Nucleus accumbens (tissue), 56 donors: Measurements from ENCODE around the gene ASIC2.

Experiments
- DNase-seq, 56 donors: peaks; one replicate each; lab custom pipeline; 2025; lab: John Stamatoyannopoulos, UW

The ASIC2 gene

DNA sequence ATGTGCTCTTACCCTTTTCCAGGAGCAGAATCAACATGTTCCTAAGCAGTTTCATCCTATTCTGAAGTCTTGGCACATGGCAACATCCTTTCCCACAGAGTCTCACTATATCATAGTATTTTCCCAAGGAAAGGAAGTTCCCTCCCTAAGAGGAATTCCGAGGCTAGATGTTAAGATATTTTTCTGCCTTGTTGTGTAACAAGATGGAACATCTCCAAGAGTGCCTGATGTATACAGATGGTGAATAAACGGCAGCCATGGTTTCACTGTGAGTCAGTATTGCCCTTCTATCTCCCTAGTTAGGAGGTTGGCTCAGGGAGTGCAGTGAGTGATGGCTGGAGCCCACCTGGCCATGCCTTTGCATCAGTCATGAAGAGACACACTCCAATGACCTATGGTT lies 253.2 kb downstream of the ASIC2 start:
- DNase-seq, result no peak

DNA sequence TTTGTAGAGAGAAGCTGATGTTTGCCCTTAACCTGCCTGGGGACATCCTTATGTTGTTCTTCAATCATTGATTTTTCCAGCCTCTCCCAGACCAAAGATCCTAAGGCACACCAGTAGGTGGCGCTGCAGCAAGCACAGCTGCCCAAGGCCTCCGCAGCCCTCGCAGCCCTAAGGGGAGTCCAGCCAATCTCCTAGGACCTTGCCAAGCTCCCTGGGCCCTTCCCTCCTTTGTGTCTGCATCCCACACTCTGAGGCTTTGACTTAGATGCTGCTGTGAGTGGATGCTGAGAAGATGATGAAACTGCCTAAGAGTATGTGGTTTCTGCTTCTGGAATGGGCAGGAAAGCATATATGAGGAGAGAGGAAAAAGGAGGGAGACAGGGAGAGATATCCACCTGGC lies 254.4 kb downstream of the ASIC2 start:
- peak in 17 of 56 donors; percentile 1 to 54 (median 12) for DNase-seq

DNA sequence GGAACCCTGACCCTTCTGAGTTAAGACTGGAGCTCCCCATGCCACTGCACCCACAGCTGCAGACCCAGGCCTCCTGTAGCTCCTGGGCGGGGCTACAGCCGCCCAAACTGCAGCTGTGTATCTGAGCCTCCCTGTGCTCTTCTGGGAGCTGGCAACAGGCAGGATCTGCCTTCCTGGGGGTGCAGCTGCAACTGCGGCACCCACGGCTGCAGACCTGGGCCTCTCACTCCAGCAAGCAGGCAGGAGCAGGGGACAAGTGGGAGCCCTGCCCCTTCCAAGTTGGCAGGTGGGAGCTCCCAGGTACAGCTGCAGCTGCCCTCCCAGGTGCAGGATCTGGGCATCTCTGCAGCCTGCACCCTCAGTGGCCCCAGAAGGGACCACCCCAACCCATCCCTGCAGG lies 259.9 kb downstream of the ASIC2 start:
- DNase-seq, result no peak

DNA sequence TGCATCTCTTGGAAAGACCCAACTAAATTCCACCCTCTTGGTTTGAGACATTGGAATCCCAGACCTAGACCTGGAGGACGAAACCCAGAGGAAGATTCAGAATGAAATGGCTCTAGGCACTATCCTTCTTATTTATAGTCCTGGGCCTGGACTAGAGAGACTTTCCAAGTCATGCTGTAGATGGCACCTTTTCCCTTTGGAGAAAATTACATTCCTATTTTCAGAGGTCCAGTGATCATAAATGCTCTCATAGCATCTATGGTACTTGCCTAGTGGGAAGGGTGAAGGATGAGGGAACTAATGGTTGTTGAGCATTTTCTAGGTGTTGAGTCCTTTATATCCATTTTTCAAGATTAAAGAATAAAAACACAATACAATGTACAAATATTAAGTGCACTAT lies 264.3 kb downstream of the ASIC2 start:
- DNase-seq, result no peak

DNA sequence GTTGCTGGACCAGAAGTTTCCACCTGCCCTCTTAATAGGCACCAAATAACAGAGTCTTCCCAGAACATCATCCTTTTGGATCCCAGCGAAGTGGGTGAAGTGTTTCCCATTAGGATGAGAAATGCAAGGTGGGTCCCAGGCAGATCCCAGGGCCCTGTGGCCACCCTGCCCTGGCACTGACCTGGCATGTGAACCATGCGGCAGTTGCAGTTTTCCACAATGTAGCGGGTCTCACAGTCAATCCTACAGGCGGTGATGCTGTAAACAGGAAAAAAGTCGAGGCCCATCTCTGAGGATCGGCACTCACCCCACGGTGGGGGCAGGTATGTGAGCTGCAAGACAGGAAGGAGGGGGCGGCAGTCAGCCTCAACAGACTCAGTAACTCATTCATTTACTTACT lies 265.0 kb downstream of the ASIC2 start:
- DNase-seq, result no peak

DNA sequence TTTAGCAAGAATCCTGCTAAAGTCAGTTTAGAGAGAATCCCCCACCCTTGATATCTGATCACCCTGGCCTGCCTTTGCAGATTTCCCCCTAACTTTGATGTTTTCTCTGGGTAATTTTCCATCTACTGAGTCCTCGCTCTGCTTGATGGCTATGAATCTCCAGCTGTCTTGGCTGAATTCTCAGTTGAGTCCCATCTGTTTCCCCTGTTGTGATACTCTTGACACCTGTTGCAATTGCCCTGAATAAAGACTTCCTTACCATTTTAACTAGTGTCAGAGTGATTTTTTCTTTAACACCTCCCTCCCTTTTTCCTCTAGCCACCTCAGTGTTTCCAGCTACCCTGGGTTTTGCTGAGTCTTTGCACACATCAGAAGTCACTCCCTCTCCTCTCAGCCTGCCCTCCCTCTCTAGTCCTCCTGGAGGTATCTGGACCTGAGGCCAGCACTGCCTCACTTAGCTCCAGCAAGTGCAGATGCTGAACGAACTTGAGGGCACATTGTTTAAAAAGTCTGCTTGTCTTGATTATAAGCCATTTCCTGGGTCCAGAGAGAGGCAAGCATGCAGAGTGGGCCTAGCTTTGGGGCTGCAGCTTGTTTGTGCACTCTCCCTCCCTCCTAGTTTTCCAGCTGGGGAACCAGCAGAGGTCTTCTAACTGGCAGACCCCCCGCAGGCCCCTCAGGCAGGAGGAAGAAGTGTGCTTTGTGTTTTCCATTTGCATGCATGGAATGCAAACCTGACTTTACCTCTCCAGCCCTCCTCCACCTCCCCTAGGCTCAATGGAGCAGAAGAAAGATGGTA lies 268.2 kb downstream of the ASIC2 start:
- no peak for DNase-seq

DNA sequence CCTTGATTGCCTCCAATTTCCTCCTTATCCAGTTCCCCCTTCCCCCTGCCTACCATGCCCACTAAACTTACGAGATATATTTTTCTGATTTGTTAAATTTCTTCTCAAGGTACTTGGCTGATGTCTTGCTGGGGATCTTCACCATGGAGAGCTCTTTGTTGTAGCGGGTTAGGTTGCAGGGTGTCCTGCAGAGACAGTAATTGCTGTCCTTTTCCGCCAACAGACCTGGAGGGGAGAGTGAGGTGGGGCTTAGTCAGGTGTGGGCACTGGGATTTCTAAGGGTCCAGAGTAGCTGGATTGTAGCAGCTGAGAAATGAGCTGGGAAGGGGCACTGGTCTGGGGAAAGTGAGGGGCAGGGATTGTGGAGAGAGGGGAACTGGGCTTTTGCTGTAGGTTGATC lies 269.3 kb downstream of the ASIC2 start:
- DNase-seq, result no peak

DNA sequence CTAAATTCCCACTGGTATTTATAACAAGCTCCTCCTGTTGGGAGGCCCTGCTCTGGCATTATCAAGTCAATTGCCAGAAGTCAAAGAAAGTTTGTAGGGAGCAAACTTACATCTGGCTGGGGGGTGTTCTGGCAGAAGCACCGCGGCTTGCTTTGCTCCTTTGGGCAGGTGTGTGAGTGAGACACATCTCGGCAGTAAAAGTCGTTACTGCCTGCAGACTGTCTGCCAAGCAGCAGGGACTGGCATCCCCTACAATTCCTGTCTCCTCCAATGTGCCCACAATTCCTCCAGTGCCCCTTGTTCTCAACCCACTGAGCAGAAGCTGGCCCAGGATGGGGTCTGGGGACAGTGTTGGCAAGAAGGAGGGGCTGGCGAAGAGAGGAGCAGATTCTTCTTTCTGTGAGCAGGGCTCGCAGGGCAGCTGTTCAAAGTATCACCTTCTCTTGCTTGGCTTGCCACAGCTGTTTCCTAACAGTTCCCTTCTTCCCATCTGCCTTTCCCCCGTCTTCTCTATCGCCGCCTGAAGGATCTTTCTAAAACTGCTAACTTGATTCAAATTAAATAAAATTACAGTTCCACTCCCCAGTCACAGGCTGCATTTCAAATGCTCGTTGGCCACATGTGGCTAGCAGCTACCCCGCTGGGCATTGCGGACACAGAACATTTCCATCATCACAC lies 271.2 kb downstream of the ASIC2 start:
- DNase-seq, result no peak

DNA sequence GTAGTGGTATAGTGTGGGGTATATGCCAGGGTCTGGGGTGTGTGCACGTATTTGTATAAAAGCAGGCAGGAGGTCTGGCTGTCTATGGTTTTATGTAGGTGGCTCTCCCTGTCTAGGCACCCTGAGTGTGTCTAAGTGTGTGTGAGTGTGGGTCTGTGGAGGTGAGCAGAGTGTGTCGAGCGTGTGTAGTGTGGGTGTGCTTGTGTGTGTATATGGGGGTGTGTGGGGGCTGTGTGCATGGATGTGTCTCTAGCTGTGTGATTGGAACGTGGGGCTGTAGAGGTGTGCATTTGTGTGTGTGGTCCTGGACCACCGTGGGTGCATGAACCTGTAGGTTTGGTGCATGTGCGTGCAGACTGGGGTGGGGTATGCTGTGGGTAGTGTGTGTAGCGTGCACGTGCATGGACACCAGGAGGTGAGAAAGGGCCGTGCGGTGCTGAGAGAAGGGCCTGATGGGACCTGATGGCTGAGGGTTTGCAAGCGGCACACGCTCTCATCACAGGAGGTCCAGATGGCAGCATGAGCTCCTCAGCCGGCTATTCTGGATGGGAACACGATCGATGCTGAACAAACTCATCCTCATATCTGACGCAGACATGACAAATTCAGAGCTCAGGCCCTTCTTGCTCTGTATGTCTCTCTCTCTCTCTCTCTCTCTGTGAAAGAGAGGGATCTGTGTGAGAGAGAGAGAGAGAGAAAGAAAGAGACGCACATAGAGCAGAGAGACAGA lies 273.8 kb downstream of the ASIC2 start:
- no peak for DNase-seq

DNA sequence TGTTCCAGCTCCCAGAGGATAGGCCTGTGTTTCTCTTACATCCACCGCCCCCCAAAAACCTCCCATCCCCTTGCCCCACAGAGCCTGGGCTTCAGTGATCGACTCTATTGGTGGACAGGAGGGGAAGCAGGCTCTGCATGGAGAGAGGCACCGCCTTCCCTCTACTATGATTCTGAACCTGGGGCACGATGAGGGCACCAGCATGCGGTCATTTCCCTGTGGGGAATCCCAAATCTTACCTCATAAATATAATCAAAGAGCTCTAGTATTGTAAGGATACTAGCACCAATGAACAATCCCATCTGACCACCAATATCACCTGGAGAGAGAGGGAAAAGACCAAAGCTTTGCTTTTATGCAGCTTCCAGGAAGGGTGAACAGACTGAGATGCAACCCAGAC lies 275.7 kb downstream of the ASIC2 start:
- no peak for DNase-seq

DNA sequence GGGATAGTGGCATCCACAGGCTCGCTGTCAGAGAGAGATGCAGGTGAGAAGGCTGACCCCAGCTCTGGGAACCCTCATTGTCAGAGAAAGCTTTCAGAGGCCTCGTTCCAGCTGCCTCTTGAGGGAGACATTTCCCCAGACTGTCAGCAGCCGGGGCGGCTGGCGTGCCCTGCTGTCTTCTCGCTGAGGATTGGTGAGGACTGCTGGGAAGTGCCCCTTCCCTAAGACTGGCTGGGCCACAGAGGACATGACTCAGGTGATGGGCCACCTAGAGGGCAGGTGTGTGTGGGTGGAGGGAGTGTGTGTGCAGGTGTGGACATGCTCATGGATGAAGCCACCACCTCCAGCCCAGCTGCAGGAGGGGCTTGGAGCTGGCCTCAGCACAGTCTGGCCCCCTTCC lies 276.2 kb downstream of the ASIC2 start:
- no peak for DNase-seq

DNA sequence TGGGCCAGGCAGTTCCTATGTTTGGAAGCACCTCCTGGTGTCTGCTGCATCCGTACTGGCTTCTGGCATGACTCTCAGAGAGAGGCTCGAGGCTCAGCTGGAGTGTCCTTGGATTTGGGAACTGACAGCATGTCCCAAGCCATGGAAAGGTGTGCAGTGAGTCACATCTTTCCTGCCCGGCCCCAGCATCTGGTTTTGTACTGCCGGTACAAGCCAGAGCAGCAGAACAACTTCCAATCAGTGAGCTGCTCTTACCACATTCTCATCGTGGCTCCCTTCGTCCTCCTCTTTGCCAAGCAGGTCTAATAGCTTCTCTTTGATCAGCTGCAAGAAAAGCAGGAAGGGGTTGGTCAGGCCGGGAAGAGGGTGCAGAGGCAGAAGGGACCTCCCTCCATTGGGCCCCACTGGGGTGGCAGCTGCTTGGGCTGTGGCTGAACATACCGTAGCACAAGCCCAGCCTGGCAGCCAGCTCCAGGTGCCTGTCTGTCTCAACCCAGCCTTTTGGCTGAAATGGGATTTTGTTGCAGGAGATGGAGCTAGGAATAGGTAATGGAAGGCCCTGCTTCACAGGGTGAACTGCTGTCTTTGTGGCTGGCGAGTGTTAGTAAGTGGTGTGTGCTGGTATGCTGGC lies 277.3 kb downstream of the ASIC2 start:
- DNase-seq, result no peak

DNA sequence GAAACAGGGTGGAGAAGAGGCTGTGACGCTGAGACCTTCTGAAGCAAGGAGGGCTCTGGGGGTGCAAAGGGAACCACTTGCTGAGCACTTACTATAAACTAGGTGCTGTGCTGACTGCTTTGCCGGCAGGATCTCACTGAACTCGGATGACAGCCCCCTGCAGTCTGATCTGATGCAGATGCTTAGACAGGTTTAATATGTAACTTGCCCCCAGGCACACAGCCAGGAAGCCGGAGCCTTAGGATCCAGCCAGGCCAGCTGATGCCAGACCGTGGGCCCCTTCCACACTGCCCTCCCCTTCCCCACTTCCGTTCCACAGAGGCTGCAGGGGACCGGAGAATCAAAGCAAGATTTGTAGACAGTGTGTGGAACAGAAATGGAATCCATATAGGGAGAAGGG lies 278.3 kb downstream of the ASIC2 start:
- DNase-seq, result no peak

DNA sequence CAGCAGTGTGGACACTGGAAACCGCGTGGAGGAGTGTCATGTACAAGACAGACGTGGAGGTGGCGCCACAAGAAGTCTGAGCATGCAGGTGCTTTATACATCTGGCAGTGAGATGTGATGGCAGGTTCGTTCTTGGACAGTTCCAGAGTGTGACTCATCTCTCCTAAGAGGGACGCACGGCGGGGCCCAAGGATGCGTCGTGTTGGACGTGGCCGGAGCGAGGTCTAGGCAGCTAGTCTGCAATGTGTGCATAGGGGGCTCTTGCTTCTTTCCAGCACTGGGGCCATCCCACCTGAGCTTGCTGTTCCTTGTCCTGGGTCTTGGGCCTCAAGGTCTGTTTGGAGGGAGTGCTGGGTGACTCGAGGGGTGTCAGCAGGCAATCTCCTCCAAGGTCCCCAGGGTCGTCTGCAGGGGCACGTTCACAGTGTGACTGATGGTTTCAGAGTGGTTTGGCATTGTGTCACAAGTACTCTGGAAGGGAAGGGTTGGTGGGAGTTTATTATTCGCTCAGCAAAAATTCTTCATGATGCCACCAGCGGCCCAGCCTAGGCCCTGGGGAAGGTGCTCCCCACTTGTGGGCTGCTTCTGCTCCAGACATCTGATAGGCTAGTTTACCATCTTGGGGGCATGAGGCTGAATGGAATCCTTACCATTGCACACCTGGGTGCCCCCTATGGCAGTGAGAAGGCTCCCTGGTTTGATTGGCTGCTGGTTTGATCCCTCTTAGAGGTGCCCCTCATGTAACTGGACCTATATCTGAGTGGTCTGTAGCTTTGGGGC lies 279.3 kb downstream of the ASIC2 start:
- DNase-seq, result no peak

DNA sequence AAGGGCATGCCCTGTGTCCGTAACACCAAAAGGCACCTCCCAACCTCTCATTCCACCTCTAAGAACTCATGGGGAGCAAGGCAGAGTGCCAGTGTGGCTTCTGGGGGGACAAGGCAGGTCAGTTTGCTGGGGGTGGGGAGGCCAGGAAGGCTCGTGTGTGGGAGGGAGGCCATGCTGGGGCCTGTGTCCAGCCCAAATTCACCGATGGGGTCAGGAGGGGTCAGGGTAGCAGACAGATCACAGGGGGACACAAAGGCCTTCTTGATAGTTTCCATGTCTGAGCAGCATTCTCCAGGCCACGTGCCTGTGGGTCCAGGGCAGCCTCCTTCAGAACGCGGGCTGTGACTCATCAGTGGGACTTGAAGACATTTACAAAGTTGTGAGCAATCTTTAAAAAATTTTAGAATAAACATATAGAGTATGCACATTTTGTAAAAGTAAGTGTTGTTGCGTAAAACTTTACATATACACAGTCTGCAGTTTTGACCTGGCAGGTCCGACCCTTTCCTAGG lies 280.5 kb downstream of the ASIC2 start:
- no peak for DNase-seq

DNA sequence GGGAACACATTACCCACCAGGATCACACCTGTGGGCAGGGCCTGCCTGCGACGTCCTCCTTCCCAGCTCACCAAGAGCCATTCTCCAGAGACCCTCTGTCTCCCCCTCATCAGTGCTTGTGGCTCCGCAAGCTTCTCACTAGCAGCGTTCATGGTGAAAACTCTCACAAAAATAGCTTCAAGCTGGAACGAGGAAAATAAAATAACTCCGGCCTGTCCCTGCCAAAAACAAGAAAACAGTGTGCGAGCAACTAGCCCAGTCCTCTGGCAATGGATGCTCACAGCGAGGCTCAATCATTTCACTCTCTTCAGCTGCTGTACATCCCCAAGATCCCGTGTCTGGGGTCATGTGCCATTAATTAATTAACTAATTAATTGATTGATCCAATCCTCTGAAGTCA lies 283.5 kb downstream of the ASIC2 start:
- DNase-seq, result no peak

DNA sequence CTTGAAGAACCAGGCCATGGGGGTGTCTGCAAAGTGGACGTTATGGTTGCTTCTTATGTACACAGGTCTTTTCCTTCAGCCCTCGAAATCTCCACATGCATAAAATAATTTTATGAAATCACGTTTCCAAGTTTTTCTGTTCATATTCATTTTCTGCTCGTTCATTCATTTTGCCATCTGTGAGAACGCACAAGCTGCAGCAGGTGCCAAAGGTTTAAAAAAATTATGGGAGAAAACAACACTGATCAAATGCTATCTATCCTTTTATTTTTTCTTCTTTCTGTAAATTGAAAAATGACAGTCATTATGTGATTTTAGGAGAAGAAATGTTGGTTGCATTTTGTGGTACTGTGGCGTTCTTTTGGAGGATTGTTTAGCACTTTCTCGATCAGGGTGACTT lies 285.9 kb downstream of the ASIC2 start:
- DNase-seq, result no peak

DNA sequence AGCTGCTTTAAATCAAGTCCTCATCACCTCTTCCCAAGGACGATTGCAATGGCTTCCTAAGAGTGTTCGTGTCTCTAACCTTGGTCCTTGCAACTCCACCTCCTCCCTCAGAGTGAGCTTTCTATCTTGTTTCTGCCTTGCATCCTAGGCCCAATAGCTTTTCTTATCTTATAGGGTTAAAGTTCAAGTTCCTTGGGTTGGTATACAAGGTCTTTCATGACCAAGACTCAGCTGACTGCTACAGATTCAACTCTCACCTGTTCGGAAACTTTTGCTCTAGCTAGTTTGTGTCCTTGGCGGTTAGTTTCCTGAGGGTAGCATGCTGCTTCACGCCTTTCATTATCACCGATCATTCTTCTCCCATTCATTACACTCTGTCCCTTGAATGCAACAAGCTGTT lies 290.8 kb downstream of the ASIC2 start:
- DNase-seq, result no peak

DNA sequence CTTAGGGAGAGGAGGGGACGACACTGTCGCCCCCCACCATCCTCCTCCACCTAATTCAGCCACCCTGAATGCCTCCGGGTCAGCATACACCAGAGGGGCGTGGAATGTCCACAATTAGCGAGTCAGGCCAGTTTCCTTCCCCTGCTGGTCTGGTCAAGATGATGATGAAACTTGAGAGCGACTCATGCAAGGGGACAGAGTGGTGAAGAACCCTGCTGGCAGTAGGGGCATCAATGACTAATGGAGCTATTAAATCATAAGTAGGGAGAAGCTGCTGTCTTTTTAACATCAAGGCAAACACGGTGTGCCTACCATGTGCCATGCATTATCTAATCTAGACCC lies 294.2 kb downstream of the ASIC2 start:
- no peak for DNase-seq
